Kidney (tissue), 14 donors: ENCODE measurements around the gene ABHD3. TPM values are rescaled to one million over a fixed set of nuclear protein-coding genes. Genes with fewer than 3 reads are reported as not detected.

Source experiments
- DNase-seq, 5 donors: peaks; one replicate each; pipeline ENCODE4 v3.0.0-alpha.2; 2013 to 2020
- FAIRE-seq: peaks from 2 replicates; lab custom pipeline; 2012; peaks lifted over from hg19 to GRCh38; lab: Jason Lieb, UNC
- H3K27ac ChIP-seq, 2 donors: one replicate each; pipeline ENCODE4 v1.7.0; 2013; ENCODE audit warnings: low read depth in 2 of 2, low read length in 2 of 2, inconsistent platforms in 1 of 2
- H3K27me3 ChIP-seq: one replicate; pipeline ENCODE4 v1.7.1; 2013; ENCODE audit warnings: low read length, inconsistent platforms; ENCODE audit not compliant: control insufficient read depth, insufficient read depth
- H3K36me3 ChIP-seq, 3 donors: one replicate each; pipeline versions ENCODE4 v1.7.0 to v1.7.1; 2013; ENCODE audit warnings: low read length in 3 of 3, control low read depth in 1 of 3, inconsistent platforms in 1 of 3; ENCODE audit not compliant: insufficient read depth in 3 of 3, control insufficient read depth in 2 of 3
- H3K4me1 ChIP-seq, 3 donors: one replicate each; pipeline versions ENCODE4 v1.7.0 to v1.7.1; 2013; ENCODE audit warnings: low read length in 3 of 3, inconsistent platforms in 1 of 3, low read depth in 1 of 3; ENCODE audit not compliant: control insufficient read depth in 2 of 3, insufficient read depth in 2 of 3
- H3K4me3 ChIP-seq, 3 donors: one replicate each; pipeline versions ENCODE4 v1.7.0 to v1.8.1; 2013; ENCODE audit warnings: low read length in 3 of 3, control low read depth in 1 of 3, inconsistent platforms in 1 of 3
- H3K9ac ChIP-seq, 3 donors: one replicate each; pipeline versions ENCODE4 v1.7.0 to v1.7.1; 2013; ENCODE audit warnings: low read length in 3 of 3, control low read depth in 1 of 3, inconsistent platforms in 1 of 3
- H3K9me3 ChIP-seq, 3 donors: one replicate each; pipeline versions ENCODE4 v1.7.0 to v1.7.1; 2013; ENCODE audit warnings: low read length in 3 of 3, control low read depth in 1 of 3, inconsistent platforms in 1 of 3; ENCODE audit not compliant: control insufficient read depth in 2 of 3, insufficient read depth in 1 of 3
- CTCF ChIP-seq: IDR thresholded peaks from 3 replicates; pipeline ENCODE4 v1.5.1; 2012; ENCODE audit warnings: mild to moderate bottlenecking, moderate library complexity, borderline replicate concordance; ENCODE audit not compliant: insufficient read depth; ENCODE audit errors: extremely low read depth
- intact Hi-C: fragments of 100-400 bp; cut with DNase I; formaldehyde crosslinking; loops from one replicate; pipeline ENCODE4 v1.11.1; 2022
- polyA plus RNA-seq: library from polyadenylated mRNA; stranded (reverse); fragments of 350-450 nt; fragmentation: Illumina TruSeq; extraction: RNeasy Lipid Tissue Mini Kit (QIAGEN cat#74804); gene quantifications from one replicate; pipeline ENCODE4 v1.2.3, GENCODE V29; 2014; ENCODE audit warnings: low read depth, low replicate concordance; ENCODE audit not compliant: insufficient read depth
- total RNA-seq: library from RNA; stranded (reverse); fragmentation: NEBNext Ultra II Directional; extraction: Animal tissue kit (Norgen Biotek cat#: 25700); gene quantifications from one replicate; pipeline ENCODE4 v1.2.1, GENCODE V29; 2021
- donor health status: control.
- donor health status: control.
- donor health status: control.
- donor health status: control.
- donor health status: control.
- donor health status: DM: yes; HTN: yes; CAD: no.
- donor health status: Normal renal cell carcinoma (clear cell type).

ABHD3 gene
- total and polyA plus RNA-seq, 2 donors from 2014 or later: 13.1 to 18.9 TPM

- peaks cover 0 to 9% (median 2%) of the 10 kb centered on the region in 3 donors for H3K4me1 ChIP-seq
- intact Hi-C loops: no loop called here
- FAIRE-seq (no peak), DNase-seq (no peak)
- no peak for TF ChIP-seq CTCF
- H3K4me3 ChIP-seq: no peak overlapping the region
- no peaks in the 10 kb centered on the region for H3K9me3 ChIP-seq
- H3K9ac ChIP-seq: no peak overlapping the region
- no peak overlapping the region for H3K27ac ChIP-seq
- H3K27me3 ChIP-seq: no peaks in the 10 kb centered on the region
- H3K36me3 ChIP-seq: peaks cover 0 to 5% (median 0%) of the 10 kb centered on the region in 3 donors
Observed at GRCh38 chr18:21700528-21701075, 4.0 kb downstream of the ABHD3 start.

DNA sequence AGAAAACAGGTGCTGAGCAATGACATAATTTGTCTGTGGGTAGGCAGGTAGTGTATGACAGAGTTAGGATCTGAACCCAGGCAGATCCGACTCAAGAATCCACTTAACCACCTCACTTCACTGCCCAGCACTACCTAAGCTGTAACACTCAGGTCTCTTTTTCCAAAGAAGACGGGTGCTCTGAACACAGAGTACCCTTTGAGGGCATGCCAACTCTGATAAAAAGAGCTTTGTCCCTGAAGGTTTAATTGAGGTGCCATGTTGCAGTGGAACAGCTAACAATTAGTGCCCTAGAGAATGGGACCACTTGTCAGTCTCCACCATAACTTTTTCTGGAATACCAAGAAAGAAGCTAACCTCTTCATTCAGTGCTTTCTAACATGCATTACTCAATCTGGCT lies 11.3 kb downstream of the ABHD3 start:
- intact Hi-C loops: no loop called here
- H3K36me3 ChIP-seq: no peaks in the 10 kb centered on the region
- H3K9ac ChIP-seq: no peak overlapping the region
- FAIRE-seq: no peak
- H3K4me3 ChIP-seq: no peak overlapping the region
- H3K9me3 ChIP-seq: peaks cover 0 to 3% (median 0%) of the 10 kb centered on the region in 3 donors
- no peaks in the 10 kb centered on the region for H3K27me3 ChIP-seq
- H3K4me1 ChIP-seq: no peaks in the 10 kb centered on the region
- TF ChIP-seq CTCF: no peak
- no peak for DNase-seq
- no peak overlapping the region for H3K27ac ChIP-seq

GRCh38 chr18:21689736-21690135 lies 14.8 kb downstream of the ABHD3 start:
- H3K9me3 ChIP-seq: peaks cover 0 to 3% (median 0%) of the 10 kb centered on the region in 3 donors
- H3K27me3 ChIP-seq: no peaks in the 10 kb centered on the region
- H3K36me3 ChIP-seq: no peaks in the 10 kb centered on the region
- no peak overlapping the region for H3K9ac ChIP-seq
- intact Hi-C loops: no loop called here
- H3K4me1 ChIP-seq: no peaks in the 10 kb centered on the region
- no peak overlapping the region for H3K27ac ChIP-seq
- TF ChIP-seq CTCF: no peak
- FAIRE-seq (no peak), DNase-seq (no peak)
- no peak overlapping the region for H3K4me3 ChIP-seq
